HepG2 (cell line): ENCODE data around the gene SHFL. TPM values are rescaled to one million over a fixed set of nuclear protein-coding genes. Genes with fewer than 3 reads are reported as not detected.

Experiments
- JARID2 ChIP-seq: sonication (generic); formaldehyde crosslinking; IDR thresholded peaks from 2 replicates; pipeline ENCODE4 v1.8.1; 2023; ENCODE audit warnings: missing genetic modification reagents, inconsistent platforms; ENCODE audit not compliant: insufficient replicate concordance
- KAT2B ChIP-seq: fragments of 150-350 bp; IDR thresholded peaks from 2 replicates; pipeline ENCODE4 v1.6.1; 2014; ENCODE audit warnings: low read depth, low read length, borderline replicate concordance
- KAT8 ChIP-seq: IDR thresholded peaks from 2 replicates; pipeline ENCODE4 v1.6.1; 2016; ENCODE audit warnings: missing genetic modification reagents, missing compliant biosample characterization
- KDM1A ChIP-seq: IDR thresholded peaks from 2 replicates; pipeline ENCODE4 v1.6.1; 2016; ENCODE audit warnings: missing compliant biosample characterization
- KDM6A ChIP-seq: IDR thresholded peaks from 2 replicates; pipeline ENCODE4 v1.6.1; 2016; ENCODE audit warnings: low read depth
- LCORL ChIP-seq, 2 experiments: fragments of 450-650 bp in 1 of 2; sonication (generic) in 1 of 2; formaldehyde crosslinking in 1 of 2; IDR thresholded peaks; 2 replicates each; pipeline versions ENCODE4 v1.5.0 to v1.6.1; 2017 to 2020; ENCODE audit warnings: antibody characterized with exemption in 1 of 2, missing genetic modification reagents in 1 of 2
- MAFG ChIP-seq: sonication (generic); formaldehyde crosslinking; IDR thresholded peaks from 2 replicates; pipeline ENCODE4 v1.5.1; 2020; ENCODE audit warnings: mild to moderate bottlenecking, missing genetic modification reagents
- MED1 ChIP-seq: sonication (generic); formaldehyde crosslinking; IDR thresholded peaks from 2 replicates; pipeline ENCODE4 v1.4.0; 2020; ENCODE audit warnings: missing genetic modification reagents
- MTF2 ChIP-seq: sonication (generic); formaldehyde crosslinking; IDR thresholded peaks from 2 replicates; pipeline ENCODE4 v1.5.0; 2020; ENCODE audit warnings: missing genetic modification reagents, borderline replicate concordance
- NR2F6 ChIP-seq, 2 experiments: IDR thresholded peaks; 2 replicates each; pipeline ENCODE4 v1.6.1; 2016; ENCODE audit warnings: antibody characterized with exemption in 1 of 2, mild to moderate bottlenecking in 1 of 2
- POGZ ChIP-seq: sonication (generic); formaldehyde crosslinking; IDR thresholded peaks from 2 replicates; pipeline ENCODE4 v1.4.0; 2020; ENCODE audit warnings: mild to moderate bottlenecking, missing genetic modification reagents
- REPIN1 ChIP-seq: sonication (generic); formaldehyde crosslinking; IDR thresholded peaks from 2 replicates; pipeline ENCODE4 v1.8.0; 2022; ENCODE audit warnings: missing genetic modification reagents, low read depth, mild to moderate bottlenecking, borderline replicate concordance
- RXRA ChIP-seq: sonication (generic); formaldehyde crosslinking; IDR thresholded peaks from 2 replicates; pipeline ENCODE4 v1.5.1; 2020; ENCODE audit warnings: missing genetic modification reagents
- SMARCE1 ChIP-seq: fragments of 450-650 bp; IDR thresholded peaks from 2 replicates; pipeline ENCODE4 v1.6.1; 2017; ENCODE audit warnings: borderline replicate concordance
- ZMYM2 ChIP-seq: sonication (generic); formaldehyde crosslinking; IDR thresholded peaks from 2 replicates; pipeline ENCODE4 v1.8.0; 2022; ENCODE audit warnings: mild to moderate bottlenecking, missing genetic modification reagents
- ZMYM3 ChIP-seq: sonication (generic); formaldehyde crosslinking; IDR thresholded peaks from 2 replicates; pipeline ENCODE4 v1.5.1; 2020; ENCODE audit warnings: mild to moderate bottlenecking, missing genetic modification reagents
- ZNF460 ChIP-seq: sonication (generic); formaldehyde crosslinking; IDR thresholded peaks from 2 replicates; pipeline ENCODE4 v1.5.1; 2020; ENCODE audit warnings: missing genetic modification reagents, mild to moderate bottlenecking, borderline replicate concordance
- ZNF564 ChIP-seq: sonication (generic); formaldehyde crosslinking; IDR thresholded peaks from 2 replicates; pipeline ENCODE4 v1.8.1; 2023; ENCODE audit warnings: mild to moderate bottlenecking, missing genetic modification reagents
- ZNF589 ChIP-seq: sonication (generic); formaldehyde crosslinking; conservative IDR thresholded peaks from 2 replicates; pipeline ENCODE4 v1.8.0; 2022; ENCODE audit warnings: mild to moderate bottlenecking, moderate library complexity, missing genetic modification reagents
- ZNF891 ChIP-seq: sonication (generic); formaldehyde crosslinking; IDR thresholded peaks from 2 replicates; pipeline ENCODE4 v1.5.0; 2020; ENCODE audit warnings: mild to moderate bottlenecking, missing genetic modification reagents
- polyA plus RNA-seq, 8 experiments: library from polyadenylated mRNA; depleted of rRNA in 3 of 8; stranded (reverse) in 7 of 8; unstranded in 1 of 8; fragments of >200 nt; fragmentation: Illumina TruSeq in 4 of 8; extraction: Trizol in 4 of 8; gene quantifications; 2 replicates each; pipeline versions ENCODE4 v1.2.1 to v1.2.3, GENCODE V29; 2011 to 2016; ENCODE audit warnings: low read depth in 4 of 8, missing spikeins in 1 of 8, mixed read lengths in 1 of 8; ENCODE audit not compliant: insufficient read depth in 1 of 8
- total RNA-seq, 5 experiments: library from RNA; depleted of rRNA; stranded (reverse); fragments of >200 nt; fragmentation: Illumina TruSeq; extraction: Trizol; gene quantifications; 2 replicates each; pipeline ENCODE4 v1.2.3, GENCODE V29; 2016; ENCODE audit warnings: low read depth in 1 of 5
- TF ChIP-seq, protein P1 (sequence below): sonication (generic); formaldehyde crosslinking; conservative IDR thresholded peaks from 2 replicates; pipeline ENCODE4 v1.4.0; 2020; ENCODE audit warnings: mild to moderate bottlenecking, missing genetic modification reagents, moderate library complexity
- TF ChIP-seq, protein P2 (sequence below): sonication (generic); formaldehyde crosslinking; IDR thresholded peaks from 2 replicates; pipeline ENCODE4 v1.4.0; 2020; ENCODE audit warnings: missing genetic modification reagents
- TF ChIP-seq, protein P3 (sequence below): sonication (generic); formaldehyde crosslinking; IDR thresholded peaks from 2 replicates; pipeline ENCODE4 v1.9.0; 2021; ENCODE audit warnings: missing genetic modification reagents, borderline replicate concordance
- TF ChIP-seq, protein P4 (sequence below): sonication (generic); formaldehyde crosslinking; IDR thresholded peaks from 2 replicates; pipeline ENCODE4 v1.8.0; 2022; ENCODE audit warnings: missing genetic modification reagents, low read depth, mild to moderate bottlenecking, borderline replicate concordance

The SHFL gene
- total and polyA plus RNA-seq, 2 of the 13 experiments (the other 11 are each of a cell fraction or from before 2014, with no cell fraction given), result 12.3 to 36.4 TPM

DNA sequence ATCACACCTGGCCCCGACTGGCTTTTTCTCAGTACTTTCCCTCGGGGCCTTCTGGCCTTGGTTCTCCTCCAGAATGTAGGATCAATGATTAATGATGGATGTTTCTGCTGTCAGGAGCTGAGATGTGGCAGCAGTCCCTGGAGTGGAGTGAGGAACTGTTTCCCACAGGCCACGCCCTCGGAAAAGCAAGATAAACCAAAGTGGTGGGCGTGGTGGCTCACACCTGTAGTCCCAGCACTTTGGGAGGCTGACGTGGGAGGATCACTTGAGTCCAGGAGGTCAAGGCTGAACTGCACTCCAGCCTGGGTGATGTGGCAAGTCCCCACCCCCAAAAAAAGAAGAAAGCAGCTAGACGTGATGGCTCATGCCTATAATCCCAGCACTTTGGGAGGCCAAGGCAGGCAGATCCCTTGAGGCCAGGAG lies 7.1 kb upstream of the SHFL start (continued):
- TF ChIP-seq, protein P1, sequence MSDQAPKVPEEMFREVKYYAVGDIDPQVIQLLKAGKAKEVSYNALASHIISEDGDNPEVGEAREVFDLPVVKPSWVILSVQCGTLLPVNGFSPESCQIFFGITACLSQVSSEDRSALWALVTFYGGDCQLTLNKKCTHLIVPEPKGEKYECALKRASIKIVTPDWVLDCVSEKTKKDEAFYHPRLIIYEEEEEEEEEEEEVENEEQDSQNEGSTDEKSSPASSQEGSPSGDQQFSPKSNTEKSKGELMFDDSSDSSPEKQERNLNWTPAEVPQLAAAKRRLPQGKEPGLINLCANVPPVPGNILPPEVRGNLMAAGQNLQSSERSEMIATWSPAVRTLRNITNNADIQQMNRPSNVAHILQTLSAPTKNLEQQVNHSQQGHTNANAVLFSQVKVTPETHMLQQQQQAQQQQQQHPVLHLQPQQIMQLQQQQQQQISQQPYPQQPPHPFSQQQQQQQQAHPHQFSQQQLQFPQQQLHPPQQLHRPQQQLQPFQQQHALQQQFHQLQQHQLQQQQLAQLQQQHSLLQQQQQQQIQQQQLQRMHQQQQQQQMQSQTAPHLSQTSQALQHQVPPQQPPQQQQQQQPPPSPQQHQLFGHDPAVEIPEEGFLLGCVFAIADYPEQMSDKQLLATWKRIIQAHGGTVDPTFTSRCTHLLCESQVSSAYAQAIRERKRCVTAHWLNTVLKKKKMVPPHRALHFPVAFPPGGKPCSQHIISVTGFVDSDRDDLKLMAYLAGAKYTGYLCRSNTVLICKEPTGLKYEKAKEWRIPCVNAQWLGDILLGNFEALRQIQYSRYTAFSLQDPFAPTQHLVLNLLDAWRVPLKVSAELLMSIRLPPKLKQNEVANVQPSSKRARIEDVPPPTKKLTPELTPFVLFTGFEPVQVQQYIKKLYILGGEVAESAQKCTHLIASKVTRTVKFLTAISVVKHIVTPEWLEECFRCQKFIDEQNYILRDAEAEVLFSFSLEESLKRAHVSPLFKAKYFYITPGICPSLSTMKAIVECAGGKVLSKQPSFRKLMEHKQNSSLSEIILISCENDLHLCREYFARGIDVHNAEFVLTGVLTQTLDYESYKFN, result 0 out of 2 replicates have a peak, but pooled peaks have one; percentile 19
- no peak for TF ChIP-seq MAFG (CRISPR knock-in tag)
- no peak for TF ChIP-seq JARID2 (CRISPR knock-in tag)
- TF ChIP-seq ZMYM3 (CRISPR knock-in tag), result peak; percentile 90
- TF ChIP-seq ZNF460, result peak; percentile 98
- TF ChIP-seq KAT8, result no peak
- TF ChIP-seq SMARCE1, result no peak
- no peak for TF ChIP-seq NR2F6 (IDR thresholded peaks at IDR 0.05)
- peak; percentile 79 for TF ChIP-seq NR2F6 (CRISPR knock-in tag; IDR thresholded peaks at IDR 0.05)
- TF ChIP-seq POGZ (CRISPR knock-in tag), result 0 out of 2 replicates have a peak, but pooled peaks have one; percentile 15
- TF ChIP-seq KDM6A (CRISPR knock-in tag), result 0 out of 2 replicates have a peak, but pooled peaks have one; percentile 23
- 0 out of 2 replicates have a peak, but pooled peaks have one; percentile 39 for TF ChIP-seq REPIN1 (CRISPR knock-in tag)
- TF ChIP-seq ZNF891 (CRISPR knock-in tag), result no peak
- peak; percentile 68; the same call in 1 of the 2 replicates for TF ChIP-seq RXRA (CRISPR knock-in tag)
- no peak for TF ChIP-seq LCORL (IDR thresholded peaks at IDR 0.05)
- TF ChIP-seq LCORL (CRISPR knock-in tag; IDR thresholded peaks at IDR 0.05), result peak; percentile 48; the same call in 1 of the 2 replicates
- no peak for TF ChIP-seq ZNF589 (CRISPR knock-in tag)
- peak; percentile 91 for TF ChIP-seq ZMYM2 (CRISPR knock-in tag)
- TF ChIP-seq KAT2B, result no peak
- TF ChIP-seq, protein P2, sequence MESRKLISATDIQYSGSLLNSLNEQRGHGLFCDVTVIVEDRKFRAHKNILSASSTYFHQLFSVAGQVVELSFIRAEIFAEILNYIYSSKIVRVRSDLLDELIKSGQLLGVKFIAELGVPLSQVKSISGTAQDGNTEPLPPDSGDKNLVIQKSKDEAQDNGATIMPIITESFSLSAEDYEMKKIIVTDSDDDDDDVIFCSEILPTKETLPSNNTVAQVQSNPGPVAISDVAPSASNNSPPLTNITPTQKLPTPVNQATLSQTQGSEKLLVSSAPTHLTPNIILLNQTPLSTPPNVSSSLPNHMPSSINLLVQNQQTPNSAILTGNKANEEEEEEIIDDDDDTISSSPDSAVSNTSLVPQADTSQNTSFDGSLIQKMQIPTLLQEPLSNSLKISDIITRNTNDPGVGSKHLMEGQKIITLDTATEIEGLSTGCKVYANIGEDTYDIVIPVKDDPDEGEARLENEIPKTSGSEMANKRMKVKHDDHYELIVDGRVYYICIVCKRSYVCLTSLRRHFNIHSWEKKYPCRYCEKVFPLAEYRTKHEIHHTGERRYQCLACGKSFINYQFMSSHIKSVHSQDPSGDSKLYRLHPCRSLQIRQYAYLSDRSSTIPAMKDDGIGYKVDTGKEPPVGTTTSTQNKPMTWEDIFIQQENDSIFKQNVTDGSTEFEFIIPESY, result peak; percentile 23; the same call in 1 of the 2 replicates
- TF ChIP-seq, protein P3, sequence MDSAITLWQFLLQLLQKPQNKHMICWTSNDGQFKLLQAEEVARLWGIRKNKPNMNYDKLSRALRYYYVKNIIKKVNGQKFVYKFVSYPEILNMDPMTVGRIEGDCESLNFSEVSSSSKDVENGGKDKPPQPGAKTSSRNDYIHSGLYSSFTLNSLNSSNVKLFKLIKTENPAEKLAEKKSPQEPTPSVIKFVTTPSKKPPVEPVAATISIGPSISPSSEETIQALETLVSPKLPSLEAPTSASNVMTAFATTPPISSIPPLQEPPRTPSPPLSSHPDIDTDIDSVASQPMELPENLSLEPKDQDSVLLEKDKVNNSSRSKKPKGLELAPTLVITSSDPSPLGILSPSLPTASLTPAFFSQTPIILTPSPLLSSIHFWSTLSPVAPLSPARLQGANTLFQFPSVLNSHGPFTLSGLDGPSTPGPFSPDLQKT (CRISPR knock-in tag), result no peak
- 0 out of 2 replicates have a peak, but pooled peaks have one; percentile 67 for TF ChIP-seq KDM1A (CRISPR knock-in tag)
- TF ChIP-seq ZNF564, result no peak
- TF ChIP-seq MED1 (CRISPR knock-in tag), result peak; percentile 54
- TF ChIP-seq, protein P4, sequence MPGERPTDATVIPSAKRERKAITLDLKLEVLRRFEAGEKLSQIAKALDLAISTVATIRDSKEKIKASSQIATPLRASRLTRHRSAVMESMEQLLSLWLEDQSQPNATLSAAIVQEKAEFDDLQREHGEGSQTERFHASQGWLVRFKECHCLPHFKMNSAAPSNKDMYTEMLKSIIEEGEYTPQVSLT, result no peak
- TF ChIP-seq MTF2, result no peak
